CD4-positive, alpha-beta T cell (primary cell): ENCODE results near the gene ELK4. TPM values are rescaled to one million over a fixed set of nuclear protein-coding genes. Genes with fewer than 3 reads are reported as not detected.

ENCODE experiments used
- ATAC-seq: fragments of 200-7000 bp; cut with Tn5 transposase; one replicate; pipeline ENCODE4 v1.10.0; 2022; ENCODE audit warnings: mild to moderate bottlenecking; ENCODE audit not compliant: poor library complexity
- CTCF ChIA-PET: fragments of 350-600 bp; sonication (Branson Sonifier 250); formaldehyde crosslinking; loops from one replicate; lab custom pipeline; 2021; ENCODE audit warnings: antibody characterized with exemption, inconsistent platforms; lab: Charles Lee
- POLR2A ChIA-PET: fragments of 350-600 bp; sonication (Branson Sonifier 250); formaldehyde crosslinking; loops from one replicate; lab custom pipeline; 2021; ENCODE audit warnings: antibody characterized with exemption, inconsistent platforms; lab: Charles Lee
- DNase-seq, 14 experiments: peaks; one replicate each; pipeline ENCODE4 v3.0.0-alpha.2; 2013 to 2020; ENCODE audit warnings: mixed read lengths in 2 of 14
- H3K27ac ChIP-seq, 2 donors: one replicate each; pipeline versions ENCODE4 v1.5.1 to v1.7.0; 2013; ENCODE audit warnings: low read length in 2 of 2, low read depth in 1 of 2, mild to moderate bottlenecking in 1 of 2
- H3K27me3 ChIP-seq, 2 experiments: 1 replicate in 1 of 2; 2 replicates in 1 of 2; pipeline versions ENCODE4 v1.6.1 to v1.7.0; 2013; ENCODE audit warnings: low read length in 2 of 2, control low read depth in 1 of 2, mild to moderate bottlenecking in 1 of 2, moderate library complexity in 1 of 2; ENCODE audit not compliant: insufficient read depth in 2 of 2, control insufficient read depth in 1 of 2
- H3K36me3 ChIP-seq: one replicate; pipeline ENCODE4 v1.6.1; 2013; ENCODE audit warnings: low read length, control low read depth; ENCODE audit not compliant: insufficient read depth
- H3K4me1 ChIP-seq: one replicate; pipeline ENCODE4 v1.6.1; 2013; ENCODE audit warnings: low read length, control low read depth; ENCODE audit not compliant: insufficient read depth
- H3K4me3 ChIP-seq: one replicate; pipeline ENCODE4 v1.5.1; 2013; ENCODE audit warnings: mild to moderate bottlenecking, low read length, moderate library complexity
- H3K9me3 ChIP-seq, 2 experiments: 1 replicate in 1 of 2; 2 replicates in 1 of 2; pipeline versions ENCODE4 v1.6.1 to v1.7.0; 2013; ENCODE audit warnings: low read length in 2 of 2, mild to moderate bottlenecking in 2 of 2, control low read depth in 1 of 2, moderate library complexity in 1 of 2; ENCODE audit not compliant: control insufficient read depth in 1 of 2, insufficient read depth in 1 of 2
- H3K27ac Mint-ChIP-seq: one replicate; pipeline ENCODE4 v1.8.0; 2020; ENCODE audit warnings: mixed read lengths
- H3K27me3 Mint-ChIP-seq: one replicate; pipeline ENCODE4 v1.8.0; 2021; ENCODE audit warnings: mixed read lengths
- H3K36me3 Mint-ChIP-seq: one replicate; pipeline ENCODE4 v1.8.0; 2021; ENCODE audit warnings: low read depth, mixed read lengths
- H3K4me1 Mint-ChIP-seq: one replicate; pipeline ENCODE4 v1.8.0; 2021; ENCODE audit warnings: low read depth, mixed read lengths
- H3K4me3 Mint-ChIP-seq: one replicate; pipeline ENCODE4 v1.8.0; 2020; ENCODE audit warnings: mild to moderate bottlenecking, mixed read lengths
- H3K9me3 Mint-ChIP-seq: one replicate; pipeline ENCODE4 v1.8.0; 2020; ENCODE audit warnings: mixed read lengths
- intact Hi-C, 2 experiments: fragments of 100-400 bp; cut with DNase I in 1 of 2; cut with micrococcal nuclease in 1 of 2; formaldehyde crosslinking; loops; one replicate each; pipeline versions ENCODE4 v1.15.1 to v1.9.0; 2023 to 2025; cut with DNase I, micrococcal nuclease
- total RNA-seq, 174 experiments: library from RNA in 2 of 174; stranded (reverse) in 2 of 174; gene quantifications; one replicate each; pipeline ENCODE4 v1.2.3 and lab custom pipeline; 2021 to 2026
- TF ChIP-seq, protein P1 (sequence below): fragments of 200-600 bp; IDR thresholded peaks from one replicate; pipeline ENCODE4 v1.8.0; 2022; ENCODE audit warnings: antibody characterized with exemption, mild to moderate bottlenecking

Gene ELK4
- total RNA-seq, 2 experiments from 2014 or later, result 145 to 154 TPM

DNA sequence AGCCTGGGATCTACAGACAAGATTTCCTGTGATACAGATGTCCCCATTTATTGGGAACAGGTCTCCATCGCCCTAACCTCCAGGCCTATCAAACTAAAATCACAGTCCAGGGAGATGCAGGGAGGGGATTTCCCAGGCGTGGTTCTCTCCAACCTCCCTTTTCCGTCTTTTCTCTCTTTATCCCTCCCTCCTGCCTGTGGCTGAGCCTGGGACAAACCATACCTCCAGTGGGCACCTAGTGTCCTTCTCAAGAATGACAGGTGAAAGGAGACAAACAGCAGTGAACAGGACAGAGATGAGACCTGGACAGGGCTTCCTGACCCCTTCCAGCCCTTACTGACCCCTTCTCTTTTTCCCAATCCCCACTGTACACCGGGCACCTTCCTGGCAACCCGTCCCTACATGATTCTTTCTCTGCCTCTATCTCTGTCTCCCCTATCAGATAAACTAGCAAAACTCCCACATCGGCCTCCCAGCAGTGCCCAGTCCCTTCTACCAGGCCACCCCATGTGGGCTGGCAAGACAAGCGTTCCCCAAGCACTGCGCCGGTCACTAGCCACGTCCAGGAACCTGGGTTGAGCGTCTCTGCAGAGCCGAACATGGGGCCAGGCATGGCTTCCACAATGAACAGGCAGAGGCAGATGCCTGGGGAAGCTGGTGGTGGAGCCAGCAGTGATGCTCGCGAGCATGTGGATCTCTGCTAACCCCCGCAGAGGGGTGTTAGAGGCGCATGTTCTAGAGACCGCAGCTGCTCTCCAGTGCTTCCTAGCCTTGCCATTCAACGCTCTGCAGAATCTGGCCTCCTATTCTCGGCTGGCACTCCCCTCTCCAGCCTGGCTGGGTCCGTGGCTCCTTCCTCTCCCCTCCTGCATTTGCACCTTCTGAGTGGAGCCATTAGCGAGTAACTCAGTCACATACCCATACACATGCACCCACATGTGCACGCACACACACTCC, 54.7 kb downstream of the ELK4 start:
- Mint-ChIP-seq H3K27me3 (peaks cover 37% of the 10 kb centered on the region), H3K4me1 (no peaks in the 10 kb centered on the region), H3K36me3 (no peaks in the 10 kb centered on the region), H3K9me3 (no peaks in the 10 kb centered on the region), H3K27ac (no peak overlapping the region), H3K4me3 (no peak overlapping the region)
- intact Hi-C loops, result no loop called here
- no peaks in the 10 kb centered on the region for H3K9me3 ChIP-seq
- H3K4me1 ChIP-seq, result no peaks in the 10 kb centered on the region
- ATAC-seq (no peak), DNase-seq (peak in 1 of 14 experiments; percentile 16)
- peaks cover 18% of the 10 kb centered on the region in 2 experiments for H3K27me3 ChIP-seq
- no peak overlapping the region for H3K4me3 ChIP-seq
- no peak overlapping the region for H3K27ac ChIP-seq
- CTCF ChIA-PET, result no interaction called here
- POLR2A ChIA-PET, result no interaction called here
- TF ChIP-seq, protein P1, sequence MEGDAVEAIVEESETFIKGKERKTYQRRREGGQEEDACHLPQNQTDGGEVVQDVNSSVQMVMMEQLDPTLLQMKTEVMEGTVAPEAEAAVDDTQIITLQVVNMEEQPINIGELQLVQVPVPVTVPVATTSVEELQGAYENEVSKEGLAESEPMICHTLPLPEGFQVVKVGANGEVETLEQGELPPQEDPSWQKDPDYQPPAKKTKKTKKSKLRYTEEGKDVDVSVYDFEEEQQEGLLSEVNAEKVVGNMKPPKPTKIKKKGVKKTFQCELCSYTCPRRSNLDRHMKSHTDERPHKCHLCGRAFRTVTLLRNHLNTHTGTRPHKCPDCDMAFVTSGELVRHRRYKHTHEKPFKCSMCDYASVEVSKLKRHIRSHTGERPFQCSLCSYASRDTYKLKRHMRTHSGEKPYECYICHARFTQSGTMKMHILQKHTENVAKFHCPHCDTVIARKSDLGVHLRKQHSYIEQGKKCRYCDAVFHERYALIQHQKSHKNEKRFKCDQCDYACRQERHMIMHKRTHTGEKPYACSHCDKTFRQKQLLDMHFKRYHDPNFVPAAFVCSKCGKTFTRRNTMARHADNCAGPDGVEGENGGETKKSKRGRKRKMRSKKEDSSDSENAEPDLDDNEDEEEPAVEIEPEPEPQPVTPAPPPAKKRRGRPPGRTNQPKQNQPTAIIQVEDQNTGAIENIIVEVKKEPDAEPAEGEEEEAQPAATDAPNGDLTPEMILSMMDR, result no peak
- H3K36me3 ChIP-seq, result no peaks in the 10 kb centered on the region

DNA sequence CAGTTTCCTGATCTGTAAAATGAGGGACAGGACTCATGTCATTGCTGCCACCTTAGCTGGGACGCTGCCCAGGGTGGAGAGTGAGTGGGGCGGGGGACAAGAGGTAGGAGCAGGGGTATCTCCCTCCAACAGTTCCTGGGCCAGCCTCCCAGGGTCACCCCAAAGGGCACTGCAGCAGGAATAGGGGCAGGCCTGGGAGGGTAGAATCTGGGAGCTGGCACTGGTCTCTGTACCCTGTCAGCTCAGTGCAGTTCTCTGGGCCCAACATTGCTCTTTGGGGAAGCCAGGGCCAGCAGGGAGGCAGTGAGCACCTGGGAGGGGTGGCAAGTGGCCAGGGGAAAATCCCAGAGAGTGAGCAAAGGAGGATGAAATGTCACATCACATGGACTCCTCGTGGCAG, 55.8 kb downstream of the ELK4 start:
- no peak overlapping the region for H3K4me3 ChIP-seq
- H3K36me3 Mint-ChIP-seq, result no peaks in the 10 kb centered on the region
- ChIA-PET CTCF (no interaction called here), POLR2A (interaction anchor here (0.9 kb wide), 1 partner anchor 56 kb away, joined by 3 read pairs; the partner anchor contains the start of gene ELK4)
- DNase-seq (no peak), ATAC-seq (no peak)
- no peaks in the 10 kb centered on the region for H3K36me3 ChIP-seq
- no peaks in the 10 kb centered on the region for H3K9me3 Mint-ChIP-seq
- no peak overlapping the region for H3K27ac ChIP-seq
- H3K27ac Mint-ChIP-seq, result no peak overlapping the region
- no peaks in the 10 kb centered on the region for H3K9me3 ChIP-seq
- H3K4me1 ChIP-seq, result no peaks in the 10 kb centered on the region
- TF ChIP-seq, protein P1, result no peak
- no peak overlapping the region for H3K4me3 Mint-ChIP-seq
- H3K27me3 Mint-ChIP-seq, result peaks cover 39% of the 10 kb centered on the region
- intact Hi-C loops, result no loop called here
- no peaks in the 10 kb centered on the region for H3K4me1 Mint-ChIP-seq
- H3K27me3 ChIP-seq, result peaks cover 16 to 26% of the 10 kb centered on the region in 2 experiments

DNA sequence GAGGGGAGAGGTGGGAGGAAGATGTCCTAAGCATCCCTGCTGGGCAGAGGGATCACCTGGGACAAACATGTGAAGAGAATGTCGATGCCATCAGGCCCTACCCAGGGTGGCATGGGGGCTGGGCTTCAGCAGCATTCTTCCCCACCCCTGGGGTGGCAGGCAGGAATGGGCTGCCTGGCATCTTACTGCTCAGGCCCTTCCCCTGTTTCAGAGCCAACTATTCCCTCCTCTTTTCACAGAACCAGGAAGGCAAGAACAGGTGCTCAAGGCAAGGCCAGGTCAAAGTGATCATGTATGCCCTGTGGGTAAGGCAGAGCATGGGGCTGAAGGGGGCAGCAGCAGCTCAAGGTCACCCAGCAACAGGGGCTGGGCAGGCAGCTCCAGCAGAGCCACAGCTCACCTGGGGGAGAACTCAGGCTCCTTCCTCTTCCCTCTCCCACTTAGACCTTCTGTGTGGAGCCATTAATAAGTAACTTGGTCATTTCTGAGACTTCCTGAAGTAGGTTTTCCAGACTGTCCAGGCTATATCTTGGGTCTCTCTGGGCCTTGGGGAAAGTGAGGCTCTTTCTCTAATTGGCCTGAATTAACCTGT, 56.4 kb downstream of the ELK4 start:
- no peak overlapping the region for H3K27ac Mint-ChIP-seq
- ATAC-seq, result no peak
- TF ChIP-seq, protein P1, result no peak
- POLR2A ChIA-PET, result interaction anchor here (0.9 kb wide), 1 partner anchor 57 kb away, joined by 3 read pairs; the partner anchor contains the start of gene ELK4
- H3K4me3 ChIP-seq, result no peak overlapping the region
- peaks cover 46% of the 10 kb centered on the region for H3K27me3 Mint-ChIP-seq
- no peak overlapping the region for H3K4me3 Mint-ChIP-seq
- no peaks in the 10 kb centered on the region for H3K4me1 ChIP-seq
- H3K4me1 Mint-ChIP-seq, result no peaks in the 10 kb centered on the region
- CTCF ChIA-PET, result no interaction called here
- H3K27ac ChIP-seq, result no peak overlapping the region
- peaks cover 12 to 26% of the 10 kb centered on the region in 2 experiments for H3K27me3 ChIP-seq
- H3K36me3 ChIP-seq, result no peaks in the 10 kb centered on the region
- DNase-seq, result peak in 1 of 14 experiments; percentile 6
- no peaks in the 10 kb centered on the region for H3K36me3 Mint-ChIP-seq
- H3K9me3 Mint-ChIP-seq, result no peaks in the 10 kb centered on the region
- intact Hi-C loops, result no loop called here
- no peaks in the 10 kb centered on the region for H3K9me3 ChIP-seq
